Stimulated activated naive CD4-positive, alpha-beta T cell (primary cell): ENCODE data around the gene LAYN.
A peak's percentile ranks its signal among the peaks of the same experiment; 100 is the strongest.

Source experiments
- DNase-seq, 6 experiments: peaks; one replicate each; lab custom pipeline; 2025; lab: John Stamatoyannopoulos, UW

The LAYN gene

GRCh38 chr11:111561791-111562325 is 21.3 kb downstream of the LAYN start:
- no peak for DNase-seq

- no peak for DNase-seq
Observed at GRCh38 chr11:111562692-111563389, 22.3 kb downstream of the LAYN start.

GRCh38 chr11:111565114-111565720 is 24.7 kb downstream of the LAYN start:
- peak; percentile 20 to 72 (median 43) for DNase-seq

GRCh38 chr11:111566324-111566723 is 25.8 kb downstream of the LAYN start:
- DNase-seq = no peak

GRCh38 chr11:111569476-111569875 is 29.0 kb downstream of the LAYN start:
- no peak for DNase-seq

GRCh38 chr11:111570796-111571195 is 30.3 kb downstream of the LAYN start:
- no peak for DNase-seq

- DNase-seq = no peak
Observed at GRCh38 chr11:111571829-111572501, 31.4 kb downstream of the LAYN start.

GRCh38 chr11:111572581-111572980 is 32.1 kb downstream of the LAYN start:
- DNase-seq = no peak

GRCh38 chr11:111573821-111574249 is 33.3 kb downstream of the LAYN start:
- DNase-seq = no peak

- DNase-seq = no peak
Observed at GRCh38 chr11:111574373-111575225, 34.1 kb downstream of the LAYN start.

- DNase-seq = no peak
Observed at GRCh38 chr11:111575740-111576139, 35.2 kb downstream of the LAYN start.

- DNase-seq = no peak
Observed at GRCh38 chr11:111577821-111578220, 37.3 kb downstream of the LAYN start.

GRCh38 chr11:111581341-111581740 is 40.8 kb downstream of the LAYN start:
- DNase-seq = no peak

- DNase-seq = no peak
Observed at GRCh38 chr11:111582163-111582562, 41.6 kb downstream of the LAYN start.

GRCh38 chr11:111582881-111583280 is 42.4 kb downstream of the LAYN start:
- DNase-seq = no peak

- no peak for DNase-seq
Observed at GRCh38 chr11:111585371-111585770, 44.9 kb downstream of the LAYN start.

- peak; percentile 15 to 61 (median 28) for DNase-seq
Observed at GRCh38 chr11:111586388-111586831, 45.9 kb downstream of the LAYN start.

GRCh38 chr11:111589114-111589513 is 48.6 kb downstream of the LAYN start:
- DNase-seq = no peak

GRCh38 chr11:111589886-111590499 is 49.5 kb downstream of the LAYN start:
- no peak for DNase-seq

GRCh38 chr11:111591187-111591960 is 50.9 kb downstream of the LAYN start:
- no peak for DNase-seq

- DNase-seq = no peak
Observed at GRCh38 chr11:111592491-111592890, 52.0 kb downstream of the LAYN start.
